GM12878 (cell line): ENCODE data around the gene PXMP4. TPM values are rescaled to one million over a fixed set of nuclear protein-coding genes. Genes with fewer than 3 reads are reported as not detected.
A peak's percentile ranks its signal among the peaks of the same experiment; 100 is the strongest.

ENCODE experiments used
- ATAC-seq: fragments of 200-7000 bp; cut with Tn5 transposase; 3 replicates; pipeline ENCODE4 v1.9.1; 2020; ENCODE audit warnings: mild to moderate bottlenecking, moderate library complexity
- BruUV-seq: library from RNA; stranded (reverse); fragments of 400-500 nt; replicated peaks from 2 replicates; lab custom pipeline; 2021; lab: Mats Ljungman, UMichigan
- CTCF ChIA-PET: fragments of 300-600 bp; sonication (Branson Sonifier 250); formaldehyde crosslinking; extraction: SDS; loops from one replicate; lab custom pipeline; 2021; ENCODE audit warnings: inconsistent platforms; lab: Yijun Ruan, JAX
- POLR2A ChIA-PET: fragments of 350-600 bp; formaldehyde crosslinking; extraction: SDS; loops from one replicate; lab custom pipeline; 2021; ENCODE audit warnings: inconsistent platforms; lab: Charles Lee
- RAD21 ChIA-PET: fragments of 300-600 bp; sonication (Branson Sonifier 250); formaldehyde crosslinking; loops from one replicate; lab custom pipeline; 2023; ENCODE audit warnings: antibody characterized with exemption; ENCODE audit not compliant: unreplicated experiment; lab: Charles Lee
- SMC1A ChIA-PET: fragments of 300-600 bp; sonication (Branson Sonifier 250); formaldehyde crosslinking; loops from one replicate; lab custom pipeline; 2023; ENCODE audit not compliant: unreplicated experiment, uncharacterized antibody; lab: Charles Lee
- DNase-seq: peaks from one replicate; pipeline ENCODE4 v3.0.0-alpha.2; 2011; ENCODE audit warnings: low read depth, low spot score
- FAIRE-seq: peaks from 3 replicates; lab custom pipeline; 2011; peaks lifted over from hg19 to GRCh38; lab: Jason Lieb, UNC
- H2AFZ ChIP-seq: 2 replicates; pipeline ENCODE4 v1.6.0; 2011; ENCODE audit warnings: low read depth, low read length, control low read depth; ENCODE audit not compliant: control insufficient read depth
- H3K27ac ChIP-seq: 2 replicates; pipeline ENCODE4 v1.5.1; 2011; ENCODE audit warnings: control low read depth; ENCODE audit not compliant: control insufficient read depth, insufficient read depth
- H3K27me3 ChIP-seq, 2 experiments: replicated peaks in 1 of 2; 2 replicates each; pipeline versions ENCODE4 v1.6.0 to v1.6.1; 2011; ENCODE audit warnings: low read length in 1 of 2; ENCODE audit not compliant: control insufficient read depth in 2 of 2, insufficient read depth in 2 of 2
- H3K36me3 ChIP-seq, 2 experiments: 2 replicates each; pipeline ENCODE4 v1.5.1; 2011; ENCODE audit warnings: low read length in 1 of 2; ENCODE audit not compliant: control insufficient read depth in 2 of 2, insufficient read depth in 2 of 2
- H3K4me1 ChIP-seq: 2 replicates; pipeline ENCODE4 v1.6.1; 2011; ENCODE audit warnings: mild to moderate bottlenecking, low read length, moderate library complexity, mixed read lengths; ENCODE audit not compliant: control insufficient read depth, insufficient read depth
- H3K4me2 ChIP-seq: 2 replicates; pipeline ENCODE4 v1.6.0; 2011; ENCODE audit warnings: control low read depth; ENCODE audit not compliant: control insufficient read depth, insufficient read depth
- H3K4me3 ChIP-seq: fragments of 200-600 bp; sonication (generic); 2 replicates; pipeline ENCODE4 v1.5.1; 2016
- H3K79me2 ChIP-seq: 2 replicates; pipeline ENCODE4 v1.6.0; 2011; ENCODE audit warnings: low read length; ENCODE audit not compliant: control insufficient read depth, insufficient read depth
- H3K9ac ChIP-seq: 2 replicates; pipeline ENCODE4 v1.8.0; 2011; ENCODE audit warnings: low read length, control low read depth, mixed read lengths; ENCODE audit not compliant: control insufficient read depth, insufficient read depth
- H3K9me3 ChIP-seq: replicated peaks from 3 replicates; pipeline ENCODE4 v1.5.1; 2011; ENCODE audit warnings: mild to moderate bottlenecking, low read length; ENCODE audit not compliant: control insufficient read depth, insufficient read depth
- H4K20me1 ChIP-seq: 2 replicates; pipeline ENCODE4 v1.6.0; 2011; ENCODE audit not compliant: control insufficient read depth, insufficient read depth
- BMI1 ChIP-seq: fragments of 450-650 bp; IDR thresholded peaks from 2 replicates; pipeline ENCODE4 v1.6.1; 2016; ENCODE audit warnings: mild to moderate bottlenecking, moderate library complexity, borderline replicate concordance
- CUX1 ChIP-seq: IDR thresholded peaks from 2 replicates; pipeline ENCODE4 v1.6.1; 2012; ENCODE audit warnings: improper control_type of control experiment, low read depth, low read length; ENCODE audit not compliant: insufficient replicate concordance
- KDM1A ChIP-seq: fragments of 200-600 bp; sonication (generic); IDR thresholded peaks from 2 replicates; pipeline ENCODE4 v1.6.1; 2016; ENCODE audit warnings: borderline replicate concordance
- MXI1 ChIP-seq: fragments of 150-350 bp; IDR thresholded peaks from 2 replicates; pipeline ENCODE4 v1.6.1; 2011; ENCODE audit warnings: low read depth, mild to moderate bottlenecking, inconsistent platforms, low read length, improper control_type of control experiment
- NBN ChIP-seq: fragments of 450-650 bp; IDR thresholded peaks from 2 replicates; pipeline ENCODE4 v1.6.1; 2016
- PAX5 ChIP-seq: IDR thresholded peaks from 2 replicates; pipeline ENCODE4 v1.6.1; 2011; ENCODE audit warnings: low read depth, low read length, borderline replicate concordance
- PRDM15 ChIP-seq: fragments of 450-650 bp; formaldehyde crosslinking; IDR thresholded peaks from 2 replicates; pipeline ENCODE4 v1.4.0; 2020; ENCODE audit warnings: mild to moderate bottlenecking, moderate library complexity
- SREBF2 ChIP-seq: IDR thresholded peaks from 2 replicates; pipeline ENCODE4 v1.6.1; 2012; ENCODE audit warnings: mild to moderate bottlenecking, low read length
- SUPT20H ChIP-seq: IDR thresholded peaks from 2 replicates; pipeline ENCODE4 v1.6.1; 2011; ENCODE audit warnings: low read depth, mild to moderate bottlenecking, low read length, moderate library complexity, borderline replicate concordance; ENCODE audit not compliant: control insufficient read depth
- WGBS: methylation state at CpG from one replicate; pipeline ENCODE4 v1.1.6; 2016; ENCODE audit warnings: low lambda C conversion rate; ENCODE audit not compliant: insufficient replicate concordance, insufficient coverage; ENCODE audit errors: missing lambda C conversion rate; 5-methylcytosine and 5-hydroxymethylcytosine counted together
- in situ Hi-C: fragments of 300-500 bp; cut with MboI; formaldehyde crosslinking; loops from 9 replicates; pipeline ENCODE4 v1.14.3; 2018; ENCODE audit warnings: mixed read lengths
- intact Hi-C: fragments of 100-400 bp; cut with micrococcal nuclease; formaldehyde crosslinking; loops from one replicate; pipeline ENCODE4 v1.14.2; 2022; ENCODE audit not compliant: unreplicated experiment
- polyA plus RNA-seq, 11 experiments: library from polyadenylated mRNA; depleted of rRNA in 4 of 11; unstranded in 6 of 11; stranded (reverse) in 5 of 11; fragments of >200 nt; fragmentation: Nextera tagmentation in 4 of 11; fragmentation: Illumina TruSeq in 1 of 11; extraction: Ambion mirVana in 4 of 11; extraction: Trizol in 1 of 11; gene quantifications; 1 replicate in 1 of 11; 2 replicates in 10 of 11; pipeline versions ENCODE4 v1.2.1 to v1.2.3, GENCODE V29; 2011 to 2016; ENCODE audit warnings: inconsistent platforms in 2 of 11, missing spikeins in 2 of 11, low read depth in 1 of 11
- total RNA-seq, 4 experiments: library from RNA; depleted of rRNA in 3 of 4; stranded (reverse); fragments of >200 nt in 3 of 4; fragmentation: Illumina TruSeq in 1 of 4; extraction: Trizol in 1 of 4; gene quantifications; 2 replicates each; pipeline versions ENCODE4 v1.2.1 to v1.2.3, GENCODE V29; 2013 to 2021
- TF ChIP-seq, protein P1 (sequence below): fragments of 450-650 bp; IDR thresholded peaks from 2 replicates; pipeline ENCODE4 v1.6.1; 2016; ENCODE audit warnings: mild to moderate bottlenecking, moderate library complexity, borderline replicate concordance

The PXMP4 gene
- total and polyA plus RNA-seq, 10 of the 15 experiments (the other 5 are each of a cell fraction or from before 2014, with no cell fraction given) = 3.6 to 19.2 (median 8.6) TPM

- peaks cover 39% of the 10 kb centered on the region for H3K4me1 ChIP-seq
- H3K9me3 ChIP-seq = no peaks in the 10 kb centered on the region
- H3K27ac ChIP-seq = peak overlapping the region; percentile 2; the same call in 1 of the 2 replicates
- peak overlapping the region; percentile 60; the same call in 1 of the 2 replicates for H3K4me2 ChIP-seq
- SMC1A ChIA-PET = interaction anchor here (1.2 to 1.7 kb wide), 2 partner anchors 18 to 75 kb away, joined by 3 read pairs; no protein-coding TSS in a partner anchor
- peaks cover 48% of the 10 kb centered on the region for H3K79me2 ChIP-seq
- no peak for ATAC-seq
- in situ Hi-C loops (no loop called here), intact Hi-C loops (loop anchor here (10.0 kb wide), 1 partner anchor 314 kb away; the partner anchor contains the start of gene RALY)
- peaks cover 0 to 5% of the 10 kb centered on the region in 2 experiments; a peak in 3 of 4 replicates for H3K36me3 ChIP-seq
- BruUV-seq = no TSS peak
- DNase-seq = no peak
- WGBS = 100% methylated on average over 2 of the region's 2 CpGs
- FAIRE-seq = no peak
- CTCF ChIA-PET = interaction anchor here (3.3 kb wide), 1 partner anchor 13 kb away, joined by 36 read pairs; the partner anchor contains the start of gene ACTL10
- no peaks in the 10 kb centered on the region for H3K27me3 ChIP-seq
- no peak overlapping the region for H3K9ac ChIP-seq
- H3K4me3 ChIP-seq = no peak overlapping the region
- POLR2A ChIA-PET = interaction anchor here (0.7 kb wide), 1 partner anchor 27 kb away, joined by 3 read pairs; no protein-coding TSS in a partner anchor
- no peak overlapping the region for H2AFZ ChIP-seq
- RAD21 ChIA-PET = no interaction called here
- no peaks in the 10 kb centered on the region for H4K20me1 ChIP-seq
- TF ChIP-seq CUX1 = no peak
- no peak for TF ChIP-seq MXI1
- no peak for TF ChIP-seq SREBF2
- no peak for TF ChIP-seq PAX5
- no peak for TF ChIP-seq BMI1
- TF ChIP-seq KDM1A = no peak
- TF ChIP-seq SUPT20H = no peak
- TF ChIP-seq NBN = no peak
- TF ChIP-seq, protein P1, sequence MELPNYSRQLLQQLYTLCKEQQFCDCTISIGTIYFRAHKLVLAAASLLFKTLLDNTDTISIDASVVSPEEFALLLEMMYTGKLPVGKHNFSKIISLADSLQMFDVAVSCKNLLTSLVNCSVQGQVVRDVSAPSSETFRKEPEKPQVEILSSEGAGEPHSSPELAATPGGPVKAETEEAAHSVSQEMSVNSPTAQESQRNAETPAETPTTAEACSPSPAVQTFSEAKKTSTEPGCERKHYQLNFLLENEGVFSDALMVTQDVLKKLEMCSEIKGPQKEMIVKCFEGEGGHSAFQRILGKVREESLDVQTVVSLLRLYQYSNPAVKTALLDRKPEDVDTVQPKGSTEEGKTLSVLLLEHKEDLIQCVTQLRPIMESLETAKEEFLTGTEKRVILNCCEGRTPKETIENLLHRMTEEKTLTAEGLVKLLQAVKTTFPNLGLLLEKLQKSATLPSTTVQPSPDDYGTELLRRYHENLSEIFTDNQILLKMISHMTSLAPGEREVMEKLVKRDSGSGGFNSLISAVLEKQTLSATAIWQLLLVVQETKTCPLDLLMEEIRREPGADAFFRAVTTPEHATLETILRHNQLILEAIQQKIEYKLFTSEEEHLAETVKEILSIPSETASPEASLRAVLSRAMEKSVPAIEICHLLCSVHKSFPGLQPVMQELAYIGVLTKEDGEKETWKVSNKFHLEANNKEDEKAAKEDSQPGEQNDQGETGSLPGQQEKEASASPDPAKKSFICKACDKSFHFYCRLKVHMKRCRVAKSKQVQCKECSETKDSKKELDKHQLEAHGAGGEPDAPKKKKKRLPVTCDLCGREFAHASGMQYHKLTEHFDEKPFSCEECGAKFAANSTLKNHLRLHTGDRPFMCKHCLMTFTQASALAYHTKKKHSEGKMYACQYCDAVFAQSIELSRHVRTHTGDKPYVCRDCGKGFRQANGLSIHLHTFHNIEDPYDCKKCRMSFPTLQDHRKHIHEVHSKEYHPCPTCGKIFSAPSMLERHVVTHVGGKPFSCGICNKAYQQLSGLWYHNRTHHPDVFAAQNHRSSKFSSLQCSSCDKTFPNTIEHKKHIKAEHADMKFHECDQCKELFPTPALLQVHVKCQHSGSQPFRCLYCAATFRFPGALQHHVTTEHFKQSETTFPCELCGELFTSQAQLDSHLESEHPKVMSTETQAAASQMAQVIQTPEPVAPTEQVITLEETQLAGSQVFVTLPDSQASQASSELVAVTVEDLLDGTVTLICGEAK = no peak
- no peak for TF ChIP-seq PRDM15
Observed at GRCh38 chr20:33680686-33681085, 39.4 kb downstream of the PXMP4 start.
